ENCODE data around the gene EPN3.

Gene EPN3

DNA sequence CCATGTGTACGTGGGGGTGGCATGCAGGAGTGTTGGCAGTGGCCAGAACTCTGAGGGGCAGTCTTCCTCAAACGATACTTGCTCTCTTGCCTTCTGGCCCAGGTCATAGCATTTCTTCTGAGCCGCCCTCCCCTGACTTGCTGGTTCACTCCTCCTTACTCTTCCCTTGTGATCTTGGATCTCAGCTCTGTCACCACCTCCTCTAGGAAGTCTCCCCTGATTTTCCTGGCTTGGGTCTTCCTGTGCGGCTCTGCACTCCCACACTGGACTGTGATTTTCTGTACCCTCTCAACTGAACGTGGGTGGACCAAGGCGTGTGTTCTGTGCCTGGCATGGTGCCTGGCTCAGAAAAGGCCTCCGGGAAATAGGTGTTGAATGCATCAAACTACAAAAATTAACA lies 2.9 kb downstream of the EPN3 start:
- no peak for DNase-seq

DNA sequence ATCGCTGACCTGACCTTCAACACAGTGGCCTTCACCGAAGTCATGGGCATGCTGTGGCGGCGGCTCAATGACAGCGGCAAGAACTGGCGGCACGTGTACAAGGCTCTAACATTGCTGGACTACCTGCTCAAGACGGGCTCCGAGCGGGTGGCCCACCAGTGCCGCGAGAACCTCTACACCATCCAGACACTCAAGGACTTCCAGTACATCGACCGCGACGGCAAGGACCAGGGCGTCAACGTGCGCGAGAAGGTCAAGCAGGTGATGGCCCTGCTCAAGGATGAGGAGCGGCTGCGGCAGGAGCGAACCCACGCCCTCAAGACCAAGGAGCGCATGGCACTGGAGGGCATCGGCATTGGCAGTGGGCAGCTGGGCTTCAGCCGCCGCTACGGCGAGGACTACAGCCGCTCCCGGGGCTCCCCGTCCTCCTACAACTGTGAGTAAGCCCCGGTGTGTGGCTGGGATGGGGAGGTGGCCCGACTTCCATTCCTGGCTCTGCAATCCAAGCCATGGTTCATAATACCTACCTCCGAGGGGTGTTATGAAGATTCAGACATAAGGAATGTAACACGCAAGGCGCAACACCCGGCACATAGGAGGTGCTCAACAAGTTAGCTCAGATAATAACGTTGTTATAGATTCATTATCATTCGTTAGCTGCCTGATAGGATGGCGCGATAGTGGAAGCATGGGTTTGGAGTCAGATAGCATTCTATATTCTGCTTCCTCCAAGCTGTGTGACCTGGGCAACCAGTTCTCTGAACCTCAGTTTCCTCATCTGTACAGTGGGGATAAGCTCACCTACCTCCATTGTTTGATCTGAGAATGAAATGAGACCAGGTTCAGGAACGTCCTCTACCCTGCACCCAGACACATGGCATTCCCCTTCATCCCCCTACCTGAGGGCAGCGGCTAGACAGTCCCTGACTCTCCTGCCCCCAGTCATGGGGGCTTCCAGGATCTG lies 4.4 kb downstream of the EPN3 start:
- DNase-seq: no peak

DNA sequence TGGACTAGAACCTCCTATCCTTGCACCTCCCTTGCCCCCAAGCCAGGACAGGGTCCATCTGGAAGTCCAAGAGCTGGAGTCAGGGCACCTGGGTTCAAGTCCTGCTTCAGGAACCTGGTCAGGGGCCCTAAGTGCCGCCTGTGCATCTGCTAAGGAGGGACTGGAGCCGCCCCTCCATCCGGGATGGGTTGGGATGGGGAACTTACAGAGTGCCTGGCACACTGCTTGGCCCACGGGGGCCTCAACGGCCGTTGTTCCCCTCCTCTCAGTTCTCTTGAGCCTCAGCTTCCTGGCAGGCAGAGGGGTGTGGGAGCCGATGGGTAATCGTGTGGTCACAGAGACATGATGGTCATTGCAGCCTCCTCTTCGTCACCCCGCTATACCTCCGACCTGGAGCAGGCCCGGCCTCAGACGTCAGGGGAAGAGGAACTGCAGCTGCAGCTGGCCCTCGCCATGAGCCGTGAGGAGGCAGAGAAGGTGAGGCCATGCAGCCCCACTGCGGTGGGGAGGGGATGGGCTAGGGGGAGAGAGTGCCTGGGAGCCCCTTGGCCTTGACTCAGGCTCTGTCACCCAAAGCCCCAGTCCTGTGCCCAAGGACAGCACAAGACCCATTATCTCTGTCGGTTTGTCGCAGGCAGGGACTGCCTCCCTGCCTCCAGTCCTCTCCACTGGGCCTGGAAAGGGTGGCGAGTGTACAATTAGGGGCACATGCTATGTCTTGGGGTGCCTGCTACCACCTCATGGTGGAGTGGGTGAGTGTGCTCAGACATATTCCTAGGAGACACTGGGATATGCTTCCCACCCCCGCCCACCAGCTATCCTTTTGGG lies 5.4 kb downstream of the EPN3 start:
- no peak for DNase-seq

DNA sequence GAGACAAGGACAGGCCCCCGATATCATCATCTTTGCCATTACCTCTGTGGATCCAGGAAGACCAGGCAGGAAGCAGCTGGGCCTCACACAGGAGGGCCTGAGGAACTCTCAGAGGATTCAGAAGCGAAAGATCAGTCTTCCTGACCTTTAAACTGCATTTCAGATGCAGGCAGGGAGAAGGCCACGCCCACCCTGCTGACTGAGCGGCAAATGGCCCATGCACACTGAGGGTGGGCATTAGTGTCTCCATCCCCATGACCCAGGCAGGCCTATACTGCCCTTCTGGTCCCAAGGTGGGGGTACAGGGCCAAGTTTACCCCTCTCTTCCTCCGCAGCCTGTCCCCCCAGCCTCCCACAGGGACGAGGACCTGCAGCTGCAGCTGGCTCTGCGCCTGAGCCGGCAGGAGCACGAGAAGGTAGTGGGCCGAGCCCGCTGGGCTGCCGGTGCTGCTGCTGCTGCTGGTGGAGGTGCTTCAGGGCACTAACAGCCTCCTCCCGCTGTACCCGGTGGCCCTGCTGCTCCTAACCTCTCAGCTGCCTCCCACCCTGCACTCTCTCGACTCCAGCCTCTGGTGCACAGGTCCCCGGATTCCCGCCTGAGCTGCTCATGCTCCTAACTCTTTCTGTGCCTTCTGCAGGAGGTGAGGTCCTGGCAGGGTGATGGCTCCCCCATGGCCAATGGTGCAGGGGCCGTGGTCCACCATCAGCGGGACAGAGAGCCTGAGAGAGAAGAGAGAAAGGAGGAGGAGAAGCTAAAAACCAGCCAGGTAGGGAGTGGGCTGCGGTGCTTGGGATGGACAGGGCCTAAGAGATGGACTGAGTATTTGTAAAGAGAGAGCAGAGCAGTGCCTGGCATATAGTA lies 6.2 kb downstream of the EPN3 start:
- no peak for DNase-seq

DNA sequence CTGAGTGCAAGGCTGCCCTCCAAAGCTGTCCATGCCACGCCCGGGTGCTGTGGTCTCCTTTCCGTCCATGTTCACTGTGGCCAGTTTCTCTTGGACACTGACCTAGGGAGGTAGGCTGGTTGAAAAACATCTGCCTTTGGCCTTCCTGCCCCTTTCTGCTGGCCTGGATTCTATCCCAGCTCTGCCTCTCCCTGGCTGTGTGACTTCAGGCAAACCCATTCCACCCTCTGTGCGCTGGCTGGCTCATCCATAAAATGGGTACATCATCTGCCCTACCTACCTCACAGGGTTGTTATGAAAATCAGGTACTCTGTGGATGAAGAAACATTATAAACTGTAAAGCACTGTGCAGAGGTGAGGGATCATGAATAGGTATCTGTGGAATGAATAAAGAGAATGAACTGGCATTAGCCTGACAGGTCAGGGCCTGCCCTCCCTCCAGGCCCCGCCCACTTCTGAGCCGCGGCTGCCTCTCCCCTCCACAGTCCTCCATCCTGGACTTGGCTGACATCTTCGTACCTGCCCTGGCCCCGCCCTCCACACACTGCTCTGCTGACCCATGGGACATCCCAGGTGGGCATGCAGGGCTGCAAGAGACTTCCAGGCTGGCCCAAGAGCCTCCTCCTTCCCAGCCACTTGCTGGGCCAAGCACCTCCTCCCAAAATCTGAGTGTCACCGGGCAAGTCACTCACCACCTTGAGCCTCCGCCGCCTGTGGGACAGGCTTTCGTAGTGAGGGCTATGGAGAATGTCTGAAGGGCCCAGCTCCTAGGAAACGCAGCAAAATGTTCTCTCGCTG lies 7.4 kb downstream of the EPN3 start:
- no peak for DNase-seq

DNA sequence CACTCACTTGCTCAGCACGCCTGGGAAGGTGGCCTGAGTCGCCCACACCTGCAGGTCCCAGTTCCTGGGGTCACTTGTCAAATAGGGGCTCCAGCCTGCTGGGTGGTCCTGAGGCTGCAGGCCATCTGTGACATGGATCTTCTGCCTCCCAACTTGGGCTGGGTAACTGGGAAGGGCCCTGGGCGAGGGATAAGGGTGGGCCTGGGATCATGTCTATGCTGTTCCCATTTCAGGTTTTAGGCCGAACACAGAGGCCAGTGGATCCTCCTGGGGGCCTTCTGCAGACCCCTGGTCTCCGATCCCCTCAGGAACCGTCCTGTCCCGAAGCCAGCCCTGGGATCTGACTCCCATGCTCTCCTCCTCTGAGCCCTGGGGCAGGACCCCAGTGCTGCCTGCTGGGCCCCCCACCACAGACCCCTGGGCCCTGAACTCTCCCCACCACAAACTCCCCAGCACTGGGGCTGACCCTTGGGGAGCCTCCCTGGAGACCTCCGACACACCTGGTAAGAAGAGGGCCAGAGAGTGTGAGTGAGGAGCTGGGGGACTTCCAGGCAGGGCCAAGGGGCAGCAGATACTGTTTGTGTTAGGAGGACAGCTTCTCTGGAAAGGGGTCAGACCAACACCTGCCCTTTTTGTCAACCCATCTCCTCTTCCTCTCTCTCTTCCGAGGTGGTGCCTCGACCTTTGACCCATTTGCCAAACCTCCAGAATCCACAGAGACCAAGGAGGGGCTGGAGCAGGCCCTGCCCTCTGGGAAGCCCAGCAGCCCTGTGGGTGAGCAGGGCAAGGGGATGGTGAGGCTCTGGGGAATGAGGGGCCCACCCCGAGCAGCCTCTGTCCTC lies 8.2 kb downstream of the EPN3 start:
- DNase-seq: no peak

DNA sequence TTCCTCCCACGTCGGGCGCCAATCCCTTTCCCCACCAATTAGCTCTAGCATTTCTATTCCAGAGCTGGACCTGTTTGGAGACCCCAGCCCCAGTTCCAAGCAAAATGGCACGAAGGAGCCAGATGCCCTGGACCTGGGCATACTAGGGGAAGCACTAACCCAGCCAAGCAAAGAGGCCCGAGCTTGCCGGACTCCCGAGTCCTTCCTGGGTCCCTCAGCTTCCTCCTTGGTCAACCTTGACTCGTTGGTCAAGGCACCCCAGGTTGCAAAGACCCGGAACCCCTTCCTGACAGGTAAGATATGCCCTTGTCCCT lies 8.8 kb downstream of the EPN3 start:
- DNase-seq: no peak

DNA sequence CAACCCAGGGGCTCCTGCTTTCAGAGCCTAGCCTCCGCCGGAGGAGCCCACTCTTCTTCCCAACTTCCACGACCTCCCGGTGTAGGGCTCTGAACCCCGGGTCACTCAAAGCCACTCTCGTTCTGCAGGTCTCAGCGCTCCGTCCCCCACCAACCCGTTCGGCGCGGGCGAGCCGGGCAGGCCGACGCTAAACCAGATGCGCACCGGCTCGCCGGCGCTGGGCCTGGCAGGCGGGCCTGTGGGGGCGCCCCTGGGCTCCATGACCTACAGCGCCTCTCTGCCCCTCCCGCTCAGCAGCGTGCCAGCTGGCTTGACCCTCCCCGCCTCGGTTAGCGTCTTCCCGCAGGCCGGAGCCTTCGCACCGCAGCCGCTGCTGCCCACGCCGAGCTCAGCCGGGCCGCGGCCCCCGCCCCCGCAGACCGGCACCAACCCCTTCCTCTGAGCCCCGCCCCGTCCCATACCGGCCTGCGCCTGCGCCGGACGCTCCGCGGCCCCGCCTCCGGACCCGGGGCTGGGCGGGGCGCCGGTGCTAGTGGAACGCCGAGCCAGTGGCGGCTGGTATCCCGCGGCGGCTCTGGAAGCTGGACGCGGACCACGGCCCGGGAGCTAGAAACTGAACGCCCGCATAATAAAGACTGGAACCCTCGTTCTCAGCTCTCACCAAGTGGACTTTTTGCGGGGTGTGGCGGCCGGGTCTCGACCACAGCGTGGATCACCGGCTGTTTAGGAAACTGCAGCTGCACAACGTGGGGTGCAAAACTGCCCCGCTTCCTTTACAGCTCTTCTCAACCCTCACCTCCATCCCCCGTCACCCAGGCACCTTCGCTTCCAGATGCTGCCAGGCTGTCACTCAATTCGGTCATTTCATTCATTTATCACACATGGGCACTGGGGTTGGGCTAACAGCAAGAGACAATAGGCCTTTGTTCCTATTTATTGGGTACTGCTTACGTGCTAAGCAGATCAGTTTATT lies 9.5 kb downstream of the EPN3 start:
- DNase-seq: peak; percentile 19 to 90 (median 76)

DNA sequence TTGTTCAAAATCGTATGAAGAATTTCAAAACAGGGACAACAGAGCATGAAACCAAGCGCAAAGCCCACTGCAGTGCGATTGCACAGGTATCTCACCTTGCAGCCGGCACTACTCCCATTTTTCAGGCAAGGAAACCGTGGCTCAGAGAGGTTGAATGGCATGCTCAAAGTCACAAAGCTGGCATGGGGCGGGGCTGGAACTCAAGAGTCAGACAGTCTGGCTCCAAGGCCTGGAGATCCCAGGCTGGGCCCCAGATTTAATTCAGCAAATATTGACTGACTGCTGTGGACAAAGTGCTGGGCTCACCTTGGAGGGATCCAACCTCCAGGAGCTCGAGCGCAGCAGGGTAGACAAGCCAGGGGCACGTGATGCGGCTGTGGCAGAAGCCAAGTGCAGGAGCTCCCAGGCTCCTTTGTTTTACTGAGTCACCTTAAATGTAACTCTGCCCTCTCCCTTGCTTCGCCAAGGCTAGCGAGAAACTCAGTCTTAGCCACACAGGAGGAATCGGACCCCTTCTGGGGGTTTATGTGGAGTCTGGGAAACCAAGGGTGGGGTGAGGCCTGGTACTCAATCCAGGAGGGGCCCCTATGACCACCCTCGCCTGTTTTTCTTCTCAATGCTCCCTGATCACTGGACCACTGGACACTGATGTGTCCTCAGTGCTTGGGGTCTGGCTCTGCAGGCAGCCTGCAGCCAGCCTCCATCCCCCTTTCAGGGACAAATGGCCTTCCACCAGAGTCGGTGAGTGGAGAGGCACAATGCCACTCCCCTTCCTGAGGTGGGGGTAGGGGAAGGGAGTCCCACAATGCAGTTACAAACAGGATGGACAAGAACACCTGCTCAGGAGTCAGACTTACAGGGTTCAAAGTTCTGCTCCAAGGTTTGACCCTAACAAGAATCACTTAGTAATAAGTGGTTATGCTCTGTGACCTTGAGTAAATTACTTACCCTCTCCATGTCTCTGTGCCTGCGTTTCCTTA lies 10.6 kb downstream of the EPN3 start:
- no peak for DNase-seq

DNA sequence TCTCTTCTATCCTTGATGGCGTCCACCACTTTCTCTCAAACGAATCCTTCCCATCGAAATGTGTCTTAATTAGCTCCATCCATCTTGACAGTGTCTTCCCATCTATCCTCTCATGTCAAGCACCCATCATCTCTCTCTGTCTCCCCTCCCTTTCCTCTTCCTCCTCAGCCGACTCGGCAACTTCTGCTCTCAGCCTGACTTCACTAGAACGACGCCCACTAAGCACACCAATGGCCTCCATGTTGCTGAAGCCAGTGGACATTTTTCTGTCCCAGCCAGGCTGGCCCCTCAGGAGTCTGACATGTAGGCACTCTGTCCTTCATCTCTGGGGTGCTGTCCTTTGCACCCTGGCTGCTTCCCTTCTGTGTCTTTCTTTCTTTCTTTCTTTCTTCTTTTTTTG lies 12.0 kb downstream of the EPN3 start:
- no peak for DNase-seq

DNA sequence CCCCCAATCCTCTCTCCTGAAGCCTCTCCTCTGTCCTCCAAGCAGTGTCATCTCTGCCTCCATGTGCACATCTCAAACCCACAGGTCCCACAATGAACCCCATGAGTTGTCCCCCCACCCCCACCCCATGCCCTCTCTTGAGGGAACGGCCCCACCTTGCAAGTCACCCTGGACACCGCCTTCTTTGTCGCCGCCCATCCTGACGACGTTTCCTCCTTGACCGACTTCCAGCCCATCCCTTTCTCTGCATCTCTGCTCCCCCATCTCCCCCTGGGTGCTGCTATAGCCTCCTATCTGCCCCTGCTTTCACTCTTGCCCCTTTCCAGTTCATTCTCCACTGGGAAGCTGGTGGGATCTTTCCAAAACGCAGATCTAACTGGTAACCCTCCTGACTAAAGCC lies 12.8 kb downstream of the EPN3 start:
- no peak for DNase-seq

DNA sequence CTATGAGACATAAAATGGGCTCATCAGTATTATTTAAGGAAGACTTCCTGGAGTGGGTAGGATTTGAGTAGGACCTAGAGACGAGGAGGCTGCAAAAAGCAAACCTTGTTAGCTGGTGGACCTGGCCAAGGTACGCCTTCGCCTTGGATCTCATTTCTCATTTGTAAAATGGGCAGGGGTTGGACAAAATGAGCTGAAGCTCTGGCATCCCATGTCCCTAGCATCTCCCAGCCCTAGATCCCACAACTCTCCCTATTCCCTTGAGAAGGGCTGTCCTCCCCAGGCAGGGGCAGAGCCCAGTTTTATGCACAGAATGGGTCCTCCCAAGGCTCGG lies 14.1 kb downstream of the EPN3 start:
- DNase-seq: no peak

DNA sequence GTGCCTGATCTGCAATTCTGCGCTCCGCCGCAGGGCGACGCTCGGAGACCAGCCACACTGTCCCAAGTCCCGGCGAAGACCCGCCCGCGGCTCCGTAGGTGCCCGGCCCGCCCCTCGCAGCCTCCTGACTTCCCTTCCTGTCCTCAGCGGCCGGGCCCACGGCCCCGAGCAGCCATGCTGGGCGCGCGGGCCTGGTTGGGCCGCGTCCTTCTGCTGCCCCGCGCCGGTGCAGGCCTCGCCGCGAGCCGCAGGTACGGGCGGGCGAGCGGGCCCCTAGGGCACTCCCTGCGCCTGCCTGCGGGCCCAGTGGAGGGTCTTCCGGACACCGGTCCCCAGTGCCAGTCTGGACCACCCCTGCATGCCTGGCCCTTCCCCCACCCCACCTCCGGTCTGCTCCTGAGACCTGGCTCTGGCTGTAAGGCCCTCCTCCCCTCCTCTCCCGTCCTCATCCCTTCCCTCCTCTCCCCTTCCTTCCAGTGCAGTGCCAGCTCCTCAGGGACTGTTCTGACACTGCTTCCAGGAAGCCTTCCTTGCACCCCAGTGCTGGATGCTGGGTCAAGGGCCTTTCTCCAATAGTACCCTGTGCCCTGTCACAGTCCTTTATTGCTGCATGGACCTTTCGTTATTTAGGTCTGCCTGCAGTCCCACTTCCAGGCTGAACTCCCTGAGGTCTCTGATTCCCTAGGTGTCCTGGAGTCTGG lies 14.7 kb downstream of the EPN3 start, which contains the start of gene SPATA20:
Gene SPATA20 (plus strand): TSS at position 140 of the 701 bp plus-strand sequence. CDS start 35 bp downstream, at position 175.
- peak; percentile 15 to 87 (median 56) for DNase-seq

DNA sequence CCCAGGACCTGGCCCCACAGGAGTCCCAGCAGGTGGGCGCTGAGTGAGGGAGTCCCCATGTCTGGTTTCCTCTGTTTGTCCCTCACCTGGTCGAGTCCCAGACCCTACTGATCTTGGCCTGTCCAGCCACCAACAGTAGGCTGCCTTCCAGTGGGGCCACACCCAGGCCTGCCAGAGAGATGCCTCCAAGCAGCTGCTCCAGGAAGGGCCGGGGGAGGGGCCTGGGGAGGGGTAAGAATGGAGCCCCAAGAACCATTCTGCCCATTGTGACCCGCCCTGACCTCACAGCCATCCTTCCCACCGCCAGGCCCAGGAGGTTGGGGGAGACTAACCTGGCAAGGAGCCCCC lies 15.2 kb downstream of the EPN3 start:
- no peak for DNase-seq

DNA sequence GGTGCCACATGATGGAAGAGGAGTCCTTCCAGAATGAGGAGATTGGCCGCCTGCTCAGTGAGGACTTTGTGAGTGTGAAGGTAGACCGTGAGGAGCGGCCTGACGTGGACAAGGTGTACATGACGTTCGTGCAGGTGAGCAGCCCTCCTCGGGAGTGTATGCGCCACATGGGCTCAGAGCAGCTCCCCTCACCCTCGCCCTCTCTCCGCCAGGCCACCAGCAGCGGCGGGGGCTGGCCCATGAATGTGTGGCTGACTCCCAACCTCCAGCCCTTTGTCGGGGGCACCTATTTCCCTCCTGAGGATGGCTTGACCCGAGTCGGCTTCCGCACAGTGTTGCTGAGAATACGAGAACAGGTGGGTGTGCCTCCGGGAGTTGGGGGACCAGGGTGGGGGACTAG lies 16.3 kb downstream of the EPN3 start:
- no peak for DNase-seq

DNA sequence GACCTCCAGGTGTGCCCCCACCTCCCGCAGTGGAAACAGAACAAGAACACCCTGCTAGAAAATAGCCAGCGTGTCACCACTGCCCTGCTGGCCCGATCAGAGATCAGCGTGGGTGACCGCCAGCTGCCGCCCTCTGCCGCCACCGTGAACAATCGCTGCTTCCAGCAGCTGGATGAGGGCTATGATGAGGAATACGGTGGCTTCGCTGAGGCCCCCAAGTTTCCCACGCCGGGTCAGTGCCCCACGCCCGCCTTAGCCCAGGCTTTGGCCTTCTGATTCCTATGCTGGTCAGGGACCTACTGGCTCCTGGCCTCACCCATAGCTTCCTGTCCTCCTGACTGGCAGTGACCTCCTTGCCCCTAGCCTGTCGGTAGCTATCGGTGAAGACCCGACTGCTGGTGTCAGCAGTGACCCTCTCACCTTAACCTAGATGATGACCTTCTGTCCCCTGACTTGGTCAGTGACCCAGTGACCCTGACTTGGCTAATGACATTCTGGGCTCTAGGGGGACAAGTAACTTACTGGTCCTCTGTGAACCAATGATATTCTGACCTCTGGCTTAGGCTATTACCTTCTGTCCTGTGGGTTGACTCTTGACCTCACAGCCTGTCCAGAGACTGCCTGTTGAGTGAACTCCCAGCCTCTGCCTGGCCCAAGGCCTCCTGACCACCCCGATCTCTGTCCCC lies 16.9 kb downstream of the EPN3 start:
- no peak for DNase-seq

DNA sequence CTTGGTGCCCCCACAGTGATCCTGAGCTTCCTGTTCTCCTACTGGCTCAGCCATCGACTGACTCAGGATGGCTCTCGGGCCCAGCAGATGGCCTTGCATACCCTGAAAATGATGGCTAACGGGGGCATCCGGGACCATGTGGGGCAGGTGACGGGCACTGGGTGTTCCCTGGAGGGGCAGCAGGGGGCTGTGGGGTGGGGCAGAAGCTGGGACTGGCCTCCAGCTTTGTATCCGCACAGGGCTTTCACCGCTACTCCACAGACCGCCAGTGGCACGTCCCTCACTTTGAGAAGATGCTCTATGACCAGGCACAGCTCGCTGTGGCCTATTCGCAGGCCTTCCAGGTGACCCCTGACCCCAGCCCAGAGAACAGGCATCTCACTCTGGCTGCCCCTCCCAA lies 17.4 kb downstream of the EPN3 start:
- DNase-seq: no peak

Measured in C1 segment of cervical spinal cord (tissue), 14 donors.